NCI-H2227 treated with DMSO at 0.1 percent for 48 hours (cell line): ENCODE results near the gene SYNE2.
A peak's percentile ranks its signal among the peaks of the same experiment; 100 is the strongest.
"Not testable (repeated sequence)": the region's sequence is repeated elsewhere in the genome, so short reads cannot be mapped to it uniquely, and the experiment has no call there.

Experiments used
- DNase-seq: peaks from one replicate; lab custom pipeline; 2025; lab: John Stamatoyannopoulos, UW

Gene SYNE2

GRCh38 chr14:63869940-63870752 lies 17.3 kb downstream of the SYNE2 start:
- not testable (repeated sequence) for DNase-seq

- not testable (repeated sequence) for DNase-seq
Observed at GRCh38 chr14:63870753-63871037, 17.9 kb downstream of the SYNE2 start.

- DNase-seq, result peak; percentile 86
Observed at GRCh38 chr14:63874223-63874622, 21.4 kb downstream of the SYNE2 start.

GRCh38 chr14:63875311-63875710 lies 22.5 kb downstream of the SYNE2 start:
- DNase-seq, result no peak

GRCh38 chr14:63877550-63877939 lies 24.7 kb downstream of the SYNE2 start:
- no peak for DNase-seq

DNA sequence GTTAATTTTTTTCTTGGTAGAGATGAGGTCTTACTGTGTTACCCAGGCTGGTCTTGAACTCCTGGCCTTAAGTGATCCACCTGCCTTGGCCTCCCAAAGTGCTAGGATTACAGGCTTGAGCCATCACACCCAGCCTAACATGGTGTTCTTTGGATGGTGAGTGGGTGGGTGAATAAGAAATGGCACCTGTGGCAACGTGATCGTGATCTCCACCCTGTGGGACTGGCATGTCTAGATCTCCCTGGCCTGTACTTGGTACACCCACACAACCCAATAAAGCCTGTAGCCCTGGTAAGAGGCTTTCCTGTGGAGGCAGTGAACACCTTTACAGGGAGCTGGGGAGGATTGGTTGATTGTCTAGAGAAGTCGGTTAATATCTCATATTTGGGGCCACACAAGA lies 25.2 kb downstream of the SYNE2 start:
- DNase-seq, result no peak

DNA sequence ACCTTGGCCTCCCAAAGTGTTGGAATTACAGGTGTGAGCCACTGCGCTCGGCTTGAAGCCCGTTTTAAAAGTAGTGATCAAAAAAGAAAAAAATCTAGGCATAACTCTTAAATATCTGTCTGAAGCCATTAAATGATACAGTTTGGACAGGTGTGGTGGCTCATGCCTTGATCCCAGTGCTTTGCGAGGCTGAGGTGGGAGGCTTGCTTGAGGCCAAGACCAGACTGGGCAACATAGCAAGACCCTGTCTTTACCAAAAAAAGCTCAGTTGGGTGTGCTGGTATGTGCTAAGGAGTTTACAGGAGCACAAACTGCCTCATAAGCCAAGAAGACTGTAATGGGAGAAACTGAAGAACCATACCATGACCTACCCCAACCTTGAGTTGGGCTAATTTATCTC lies 26.0 kb downstream of the SYNE2 start:
- no peak for DNase-seq

DNA sequence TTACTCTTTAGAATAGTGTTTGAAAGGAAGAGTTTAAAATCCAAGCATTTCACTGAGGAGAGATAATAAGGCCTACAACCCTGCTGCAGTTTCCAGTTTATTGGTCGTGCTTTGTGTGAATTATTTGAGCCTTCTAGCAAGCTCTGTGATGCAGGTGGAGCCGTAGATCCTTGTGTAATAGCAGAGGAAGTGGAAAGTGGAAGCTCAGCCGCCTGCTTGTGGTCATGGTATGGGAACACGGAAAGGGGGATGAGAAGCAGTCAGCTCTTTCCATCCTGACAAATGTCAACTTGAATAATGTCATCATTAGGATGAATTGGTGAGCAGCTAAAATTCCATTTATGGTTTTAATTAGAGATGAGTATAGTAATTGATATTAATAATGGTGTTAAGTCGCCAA lies 29.1 kb downstream of the SYNE2 start:
- no peak for DNase-seq

- no peak for DNase-seq
Observed at GRCh38 chr14:63887899-63888298, 35.1 kb downstream of the SYNE2 start.

- no peak for DNase-seq
Observed at GRCh38 chr14:63890553-63890952, 37.7 kb downstream of the SYNE2 start.

DNA sequence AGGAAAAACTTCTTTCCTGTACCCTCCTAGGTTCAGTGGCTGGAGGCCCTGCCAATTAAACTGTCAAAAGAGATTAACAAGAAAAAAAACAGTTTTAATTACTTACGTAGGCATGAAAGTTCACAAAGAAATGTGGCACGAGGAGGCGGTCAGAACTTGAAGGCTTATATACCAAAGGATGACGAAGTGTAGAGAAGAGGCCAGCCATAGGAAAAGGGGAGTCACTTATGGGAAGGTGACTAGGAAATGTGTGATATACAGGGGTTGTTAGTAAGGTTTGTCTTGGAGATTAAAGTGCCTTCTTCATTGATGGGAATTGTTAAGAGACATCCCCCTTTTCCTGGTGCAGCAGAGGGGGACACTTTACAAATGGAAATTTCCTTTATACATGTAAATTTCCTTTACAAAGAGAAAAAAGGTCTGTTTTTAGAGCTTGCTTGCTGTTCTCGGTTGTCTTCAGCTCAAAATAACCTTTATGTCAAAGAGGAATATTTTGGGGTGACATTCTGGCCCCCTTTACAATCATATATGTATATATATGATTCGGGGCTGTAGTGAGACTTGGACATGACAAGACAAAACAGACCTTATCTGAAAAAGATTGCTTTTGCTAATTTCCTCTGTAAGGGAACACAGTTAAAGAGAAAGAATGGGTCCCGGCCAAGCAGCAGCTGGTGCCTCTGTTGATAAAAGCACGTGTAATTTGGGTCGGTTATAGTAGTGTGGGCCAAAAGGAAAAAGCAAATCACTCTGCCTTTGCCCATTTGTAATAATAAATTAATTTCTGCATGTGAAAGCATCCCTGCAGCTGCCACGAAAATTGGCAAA lies 38.6 kb downstream of the SYNE2 start:
- no peak for DNase-seq

DNA sequence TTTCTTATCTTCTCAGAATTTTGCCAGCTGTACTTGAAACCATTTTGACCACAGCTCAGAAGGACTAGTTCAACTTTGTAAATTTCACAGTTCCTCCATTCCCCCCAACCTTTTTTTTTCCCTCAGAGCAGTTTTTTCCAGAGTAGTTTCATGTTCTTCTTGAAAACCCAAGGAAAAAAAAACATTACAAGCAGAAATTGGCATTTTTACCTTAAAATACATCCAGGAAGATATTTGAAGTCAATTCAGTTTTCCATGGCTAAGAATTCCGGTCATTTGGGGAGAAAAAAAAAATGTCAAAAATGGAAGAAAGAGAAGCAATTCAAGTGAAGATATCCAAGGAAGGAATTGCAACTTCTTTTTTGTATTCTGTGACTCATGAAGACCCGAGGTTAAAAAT lies 39.5 kb downstream of the SYNE2 start:
- no peak for DNase-seq

- no peak for DNase-seq
Observed at GRCh38 chr14:63893701-63894458, 41.1 kb downstream of the SYNE2 start.

DNA sequence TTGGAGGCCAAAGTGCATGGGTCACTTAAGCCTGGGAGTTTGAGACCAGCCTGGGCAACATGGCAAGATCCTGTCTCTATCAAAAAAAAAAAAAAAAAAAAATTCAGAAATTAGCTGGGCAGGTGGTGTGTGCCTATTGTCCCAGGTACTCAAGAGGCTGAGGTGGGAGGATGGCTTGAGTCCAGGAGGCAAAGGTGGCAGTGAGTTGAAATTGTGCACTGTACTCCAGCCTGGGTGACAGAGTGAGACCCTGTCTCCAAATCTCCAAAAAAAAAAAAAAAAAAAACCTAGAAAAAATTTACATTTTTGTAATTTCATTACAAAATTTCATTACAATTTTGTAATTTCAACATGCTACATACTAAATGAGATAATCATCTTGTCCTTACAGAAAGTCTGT lies 42.7 kb downstream of the SYNE2 start:
- no peak for DNase-seq

- DNase-seq, result no peak
Observed at GRCh38 chr14:63896278-63896720, 43.5 kb downstream of the SYNE2 start.

DNA sequence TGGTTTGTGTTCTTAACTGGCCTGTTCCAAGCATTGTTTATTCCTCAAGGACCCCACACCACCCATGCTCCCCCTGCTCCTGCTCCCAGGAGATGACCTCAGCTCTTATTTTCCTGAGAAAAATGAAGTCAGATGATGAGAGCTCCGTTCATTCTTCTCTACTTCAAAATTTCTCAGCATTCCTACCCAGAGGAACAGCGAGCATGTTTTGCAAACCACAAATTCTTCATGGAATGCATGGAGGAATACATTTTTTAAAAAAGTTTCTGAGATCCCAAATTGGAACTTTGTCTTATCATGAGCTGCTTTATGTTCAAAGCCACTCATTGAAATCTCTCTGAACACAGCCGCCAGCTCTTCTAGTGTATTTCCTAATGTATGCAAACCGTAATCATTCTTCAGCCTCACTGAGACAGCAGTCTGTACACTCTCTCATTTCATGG lies 44.9 kb downstream of the SYNE2 start:
- DNase-seq, result no peak

- no peak for DNase-seq
Observed at GRCh38 chr14:63899953-63900352, 47.1 kb downstream of the SYNE2 start.

- DNase-seq, result no peak
Observed at GRCh38 chr14:63901434-63902085, 48.8 kb downstream of the SYNE2 start.

DNA sequence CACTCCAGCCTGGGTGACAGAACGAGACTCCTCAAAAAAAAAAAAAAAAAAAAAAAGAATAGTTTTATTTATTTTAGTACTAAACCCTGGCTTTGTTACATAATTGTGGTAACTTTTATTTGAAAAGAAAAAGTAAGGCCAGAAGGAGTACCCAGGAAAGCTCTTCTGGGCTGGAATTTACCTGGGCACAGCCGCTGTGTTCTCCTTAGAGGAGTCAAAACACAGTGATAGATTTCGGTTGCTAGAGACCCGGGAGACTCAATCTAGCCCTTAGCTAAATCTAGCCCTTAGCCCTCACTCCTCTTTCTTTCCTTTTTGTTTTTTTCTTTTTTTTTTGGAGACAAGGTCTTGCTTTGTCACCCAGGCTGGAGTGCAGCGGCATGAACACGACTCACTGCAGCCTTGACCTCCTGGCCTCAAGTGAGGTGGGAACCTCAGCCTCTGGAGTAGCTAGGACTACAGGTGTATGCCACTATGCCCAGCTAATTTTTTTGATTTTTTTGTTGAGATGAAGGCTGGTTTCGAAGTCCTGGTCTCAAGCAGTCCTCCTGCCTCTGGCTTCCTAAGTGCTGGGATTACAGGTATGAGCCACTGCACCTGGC lies 49.7 kb downstream of the SYNE2 start:
- DNase-seq, result no peak

- no peak for DNase-seq
Observed at GRCh38 chr14:63904724-63905123, 51.9 kb downstream of the SYNE2 start.

GRCh38 chr14:63905370-63905769 lies 52.6 kb downstream of the SYNE2 start:
- DNase-seq, result no peak
